ENCODE measurements around the gene ANXA3.

GRCh38 chr4:78520808-78521226, 30.8 kb upstream of the ANXA3 start:
- TF ChIP-seq CTCF (IDR thresholded peaks at IDR 0.05) (no peak), POLR2A (IDR thresholded peaks at IDR 0.05) (no peak), POLR2AphosphoS5 (IDR thresholded peaks at IDR 0.05) (no peak)

All from breast epithelium (tissue), 3 donors.